GM23338 (cell line): Measurements from ENCODE around the gene ATP5IF1. TPM values are rescaled to one million over a fixed set of nuclear protein-coding genes. Genes with fewer than 3 reads are reported as not detected.

Experiments used
- CREB1 ChIP-seq: fragments of 250-450 bp; sonication (Bioruptor Pico); IDR thresholded peaks from 2 replicates; pipeline ENCODE4 v1.5.0; 2020; ENCODE audit warnings: low read depth, mild to moderate bottlenecking, moderate library complexity
- EZH2phosphoT487 ChIP-seq: fragments of 200-600 bp; sonication (generic); IDR thresholded peaks from one replicate; pipeline ENCODE4 v1.8.1; 2018; ENCODE audit warnings: antibody characterized with exemption; ENCODE audit not compliant: unreplicated experiment
- JUNB ChIP-seq: IDR thresholded peaks from one replicate; pipeline ENCODE4 v1.6.1; 2016; ENCODE audit warnings: antibody characterized with exemption; ENCODE audit not compliant: unreplicated experiment
- polyA plus RNA-seq: library from polyadenylated mRNA; unstranded; fragments of >200 nt; fragmentation: Nextera tagmentation; extraction: Ambion mirVana; gene quantifications from 2 replicates; pipeline ENCODE4 v1.2.1, GENCODE V29; 2016
- total RNA-seq: library from RNA; depleted of rRNA; stranded (reverse); fragments of >200 nt; shearing (Covaris generic); gene quantifications from 2 replicates; pipeline ENCODE4 v1.2.3, GENCODE V29; 2014
- TF ChIP-seq, protein P1 (sequence below): fragments of 250-450 bp; sonication (Bioruptor Pico); IDR thresholded peaks from 2 replicates; pipeline ENCODE4 v1.5.0; 2020; ENCODE audit warnings: mild to moderate bottlenecking, moderate library complexity
- TF ChIP-seq, protein P2 (sequence below): IDR thresholded peaks from one replicate; pipeline ENCODE4 v1.6.1; 2018; ENCODE audit warnings: antibody characterized with exemption; ENCODE audit not compliant: unreplicated experiment
- TF ChIP-seq, protein P3 (sequence below): IDR thresholded peaks from 2 replicates; pipeline ENCODE4 v1.6.1; 2016; ENCODE audit warnings: antibody characterized with exemption

Gene ATP5IF1
- total and polyA plus RNA-seq, 2 experiments from 2014 or later = 230 to 1,325 TPM

DNA sequence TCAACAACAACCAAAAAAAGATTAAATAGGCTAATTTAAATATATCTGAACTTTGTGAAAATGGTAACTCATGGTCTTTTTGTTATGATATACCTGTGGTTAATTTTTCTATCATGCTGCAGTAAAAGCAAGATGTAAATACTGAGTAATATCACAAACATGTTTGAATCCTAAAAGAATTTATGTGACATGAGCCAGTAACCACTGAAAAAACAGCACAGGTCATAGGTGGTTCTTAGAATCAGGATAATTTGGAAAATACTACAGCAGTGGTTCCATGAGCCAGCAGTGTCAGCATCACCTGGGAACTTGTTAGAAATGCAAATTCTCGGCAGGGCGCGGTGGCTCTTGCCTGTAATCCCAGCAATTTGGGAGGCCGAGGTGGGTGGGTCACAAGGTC lies 4.1 kb downstream of the ATP5IF1 start (continued):
- TF ChIP-seq, protein P1, sequence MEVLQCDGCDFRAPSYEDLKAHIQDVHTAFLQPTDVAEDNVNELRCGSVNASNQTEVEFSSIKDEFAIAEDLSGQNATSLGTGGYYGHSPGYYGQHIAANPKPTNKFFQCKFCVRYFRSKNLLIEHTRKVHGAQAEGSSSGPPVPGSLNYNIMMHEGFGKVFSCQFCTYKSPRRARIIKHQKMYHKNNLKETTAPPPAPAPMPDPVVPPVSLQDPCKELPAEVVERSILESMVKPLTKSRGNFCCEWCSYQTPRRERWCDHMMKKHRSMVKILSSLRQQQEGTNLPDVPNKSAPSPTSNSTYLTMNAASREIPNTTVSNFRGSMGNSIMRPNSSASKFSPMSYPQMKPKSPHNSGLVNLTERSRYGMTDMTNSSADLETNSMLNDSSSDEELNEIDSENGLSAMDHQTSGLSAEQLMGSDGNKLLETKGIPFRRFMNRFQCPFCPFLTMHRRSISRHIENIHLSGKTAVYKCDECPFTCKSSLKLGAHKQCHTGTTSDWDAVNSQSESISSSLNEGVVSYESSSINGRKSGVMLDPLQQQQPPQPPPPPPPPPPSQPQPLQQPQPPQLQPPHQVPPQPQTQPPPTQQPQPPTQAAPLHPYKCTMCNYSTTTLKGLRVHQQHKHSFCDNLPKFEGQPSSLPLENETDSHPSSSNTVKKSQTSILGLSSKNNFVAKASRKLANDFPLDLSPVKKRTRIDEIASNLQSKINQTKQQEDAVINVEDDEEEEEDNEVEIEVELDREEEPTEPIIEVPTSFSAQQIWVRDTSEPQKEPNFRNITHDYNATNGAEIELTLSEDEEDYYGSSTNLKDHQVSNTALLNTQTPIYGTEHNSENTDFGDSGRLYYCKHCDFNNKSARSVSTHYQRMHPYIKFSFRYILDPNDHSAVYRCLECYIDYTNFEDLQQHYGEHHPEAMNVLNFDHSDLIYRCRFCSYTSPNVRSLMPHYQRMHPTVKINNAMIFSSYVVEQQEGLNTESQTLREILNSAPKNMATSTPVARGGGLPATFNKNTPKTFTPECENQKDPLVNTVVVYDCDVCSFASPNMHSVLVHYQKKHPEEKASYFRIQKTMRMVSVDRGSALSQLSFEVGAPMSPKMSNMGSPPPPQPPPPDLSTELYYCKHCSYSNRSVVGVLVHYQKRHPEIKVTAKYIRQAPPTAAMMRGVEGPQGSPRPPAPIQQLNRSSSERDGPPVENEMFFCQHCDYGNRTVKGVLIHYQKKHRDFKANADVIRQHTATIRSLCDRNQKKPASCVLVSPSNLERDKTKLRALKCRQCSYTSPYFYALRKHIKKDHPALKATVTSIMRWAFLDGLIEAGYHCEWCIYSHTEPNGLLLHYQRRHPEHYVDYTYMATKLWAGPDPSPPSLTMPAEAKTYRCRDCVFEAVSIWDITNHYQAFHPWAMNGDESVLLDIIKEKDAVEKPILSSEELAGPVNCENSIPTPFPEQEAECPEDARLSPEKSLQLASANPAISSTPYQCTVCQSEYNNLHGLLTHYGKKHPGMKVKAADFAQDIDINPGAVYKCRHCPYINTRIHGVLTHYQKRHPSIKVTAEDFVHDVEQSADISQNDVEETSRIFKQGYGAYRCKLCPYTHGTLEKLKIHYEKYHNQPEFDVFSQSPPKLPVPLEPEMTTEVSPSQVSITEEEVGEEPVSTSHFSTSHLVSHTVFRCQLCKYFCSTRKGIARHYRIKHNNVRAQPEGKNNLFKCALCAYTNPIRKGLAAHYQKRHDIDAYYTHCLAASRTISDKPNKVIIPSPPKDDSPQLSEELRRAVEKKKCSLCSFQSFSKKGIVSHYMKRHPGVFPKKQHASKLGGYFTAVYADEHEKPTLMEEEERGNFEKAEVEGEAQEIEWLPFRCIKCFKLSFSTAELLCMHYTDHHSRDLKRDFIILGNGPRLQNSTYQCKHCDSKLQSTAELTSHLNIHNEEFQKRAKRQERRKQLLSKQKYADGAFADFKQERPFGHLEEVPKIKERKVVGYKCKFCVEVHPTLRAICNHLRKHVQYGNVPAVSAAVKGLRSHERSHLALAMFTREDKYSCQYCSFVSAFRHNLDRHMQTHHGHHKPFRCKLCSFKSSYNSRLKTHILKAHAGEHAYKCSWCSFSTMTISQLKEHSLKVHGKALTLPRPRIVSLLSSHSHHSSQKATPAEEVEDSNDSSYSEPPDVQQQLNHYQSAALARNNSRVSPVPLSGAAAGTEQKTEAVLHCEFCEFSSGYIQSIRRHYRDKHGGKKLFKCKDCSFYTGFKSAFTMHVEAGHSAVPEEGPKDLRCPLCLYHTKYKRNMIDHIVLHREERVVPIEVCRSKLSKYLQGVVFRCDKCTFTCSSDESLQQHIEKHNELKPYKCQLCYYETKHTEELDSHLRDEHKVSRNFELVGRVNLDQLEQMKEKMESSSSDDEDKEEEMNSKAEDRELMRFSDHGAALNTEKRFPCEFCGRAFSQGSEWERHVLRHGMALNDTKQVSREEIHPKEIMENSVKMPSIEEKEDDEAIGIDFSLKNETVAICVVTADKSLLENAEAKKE (CRISPR knock-in tag) = no peak
- TF ChIP-seq JUNB (no peak), CREB1 (CRISPR knock-in tag) (no peak), EZH2phosphoT487 (no peak)
- TF ChIP-seq, protein P2, sequence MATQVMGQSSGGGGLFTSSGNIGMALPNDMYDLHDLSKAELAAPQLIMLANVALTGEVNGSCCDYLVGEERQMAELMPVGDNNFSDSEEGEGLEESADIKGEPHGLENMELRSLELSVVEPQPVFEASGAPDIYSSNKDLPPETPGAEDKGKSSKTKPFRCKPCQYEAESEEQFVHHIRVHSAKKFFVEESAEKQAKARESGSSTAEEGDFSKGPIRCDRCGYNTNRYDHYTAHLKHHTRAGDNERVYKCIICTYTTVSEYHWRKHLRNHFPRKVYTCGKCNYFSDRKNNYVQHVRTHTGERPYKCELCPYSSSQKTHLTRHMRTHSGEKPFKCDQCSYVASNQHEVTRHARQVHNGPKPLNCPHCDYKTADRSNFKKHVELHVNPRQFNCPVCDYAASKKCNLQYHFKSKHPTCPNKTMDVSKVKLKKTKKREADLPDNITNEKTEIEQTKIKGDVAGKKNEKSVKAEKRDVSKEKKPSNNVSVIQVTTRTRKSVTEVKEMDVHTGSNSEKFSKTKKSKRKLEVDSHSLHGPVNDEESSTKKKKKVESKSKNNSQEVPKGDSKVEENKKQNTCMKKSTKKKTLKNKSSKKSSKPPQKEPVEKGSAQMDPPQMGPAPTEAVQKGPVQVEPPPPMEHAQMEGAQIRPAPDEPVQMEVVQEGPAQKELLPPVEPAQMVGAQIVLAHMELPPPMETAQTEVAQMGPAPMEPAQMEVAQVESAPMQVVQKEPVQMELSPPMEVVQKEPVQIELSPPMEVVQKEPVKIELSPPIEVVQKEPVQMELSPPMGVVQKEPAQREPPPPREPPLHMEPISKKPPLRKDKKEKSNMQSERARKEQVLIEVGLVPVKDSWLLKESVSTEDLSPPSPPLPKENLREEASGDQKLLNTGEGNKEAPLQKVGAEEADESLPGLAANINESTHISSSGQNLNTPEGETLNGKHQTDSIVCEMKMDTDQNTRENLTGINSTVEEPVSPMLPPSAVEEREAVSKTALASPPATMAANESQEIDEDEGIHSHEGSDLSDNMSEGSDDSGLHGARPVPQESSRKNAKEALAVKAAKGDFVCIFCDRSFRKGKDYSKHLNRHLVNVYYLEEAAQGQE = no peak
- TF ChIP-seq, protein P3, sequence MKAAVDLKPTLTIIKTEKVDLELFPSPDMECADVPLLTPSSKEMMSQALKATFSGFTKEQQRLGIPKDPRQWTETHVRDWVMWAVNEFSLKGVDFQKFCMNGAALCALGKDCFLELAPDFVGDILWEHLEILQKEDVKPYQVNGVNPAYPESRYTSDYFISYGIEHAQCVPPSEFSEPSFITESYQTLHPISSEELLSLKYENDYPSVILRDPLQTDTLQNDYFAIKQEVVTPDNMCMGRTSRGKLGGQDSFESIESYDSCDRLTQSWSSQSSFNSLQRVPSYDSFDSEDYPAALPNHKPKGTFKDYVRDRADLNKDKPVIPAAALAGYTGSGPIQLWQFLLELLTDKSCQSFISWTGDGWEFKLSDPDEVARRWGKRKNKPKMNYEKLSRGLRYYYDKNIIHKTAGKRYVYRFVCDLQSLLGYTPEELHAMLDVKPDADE = no peak
